ENCODE results near the gene SORCS2. TPM values are rescaled to one million over a fixed set of nuclear protein-coding genes. Genes with fewer than 3 reads are reported as not detected.
A peak's percentile ranks its signal among the peaks of the same experiment; 100 is the strongest.

The SORCS2 gene
- total RNA-seq, 1 experiment from 2014 or later = not detected

DNA sequence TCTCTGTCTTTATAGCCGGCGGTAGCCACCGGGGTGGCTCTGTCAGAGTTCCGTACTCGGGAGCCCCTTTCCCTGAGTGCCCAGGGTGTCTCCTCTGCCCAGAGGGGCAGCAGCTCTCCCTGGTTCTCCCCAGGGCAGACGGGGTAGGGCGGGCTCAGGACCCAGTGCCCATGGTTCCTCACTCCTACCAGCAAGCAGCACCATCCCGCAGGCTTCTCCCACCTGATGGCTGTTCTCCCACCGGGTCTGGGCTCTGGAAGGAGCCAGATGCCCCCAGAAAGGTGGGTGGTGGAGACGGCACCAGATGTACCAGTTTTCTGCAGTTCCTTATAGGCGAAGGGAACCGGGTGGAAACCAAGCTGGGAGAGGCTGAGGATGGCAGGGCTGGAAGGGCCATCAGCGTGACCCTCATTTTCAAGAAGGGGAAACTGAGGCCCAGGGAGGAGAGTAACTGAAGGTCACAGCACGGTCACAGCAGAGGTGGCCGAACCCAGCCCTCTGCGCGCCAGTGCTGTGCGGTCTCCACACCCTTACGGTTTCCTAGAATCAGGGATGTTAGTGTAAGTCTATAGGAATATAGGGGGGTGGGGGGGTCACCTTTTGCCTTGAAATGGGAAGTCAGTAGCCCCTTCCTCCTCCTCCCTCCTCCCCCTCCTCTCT lies 548.7 kb downstream of the SORCS2 start:
- Mint-ChIP-seq H3K27me3 (ENCODE audit: insufficient read depth, unreplicated experiment) (no peaks in the 10 kb centered on the region), H3K9me3 (ENCODE audit: unreplicated experiment) (no peaks in the 10 kb centered on the region), H3K4me3 (ENCODE audit: unreplicated experiment) (no peak overlapping the region), H3K4me1 (ENCODE audit: insufficient read depth, unreplicated experiment) (peaks cover 9% of the 10 kb centered on the region), H3K27ac (ENCODE audit: low read depth, unreplicated experiment) (no peak overlapping the region), H3K36me3 (ENCODE audit: insufficient read depth, unreplicated experiment) (no peaks in the 10 kb centered on the region)
- intact Hi-C loops (cut with micrococcal nuclease) = no loop called here
- DNase-seq (ENCODE audit: unreplicated experiment) = no peak
- TF ChIP-seq, protein P1, sequence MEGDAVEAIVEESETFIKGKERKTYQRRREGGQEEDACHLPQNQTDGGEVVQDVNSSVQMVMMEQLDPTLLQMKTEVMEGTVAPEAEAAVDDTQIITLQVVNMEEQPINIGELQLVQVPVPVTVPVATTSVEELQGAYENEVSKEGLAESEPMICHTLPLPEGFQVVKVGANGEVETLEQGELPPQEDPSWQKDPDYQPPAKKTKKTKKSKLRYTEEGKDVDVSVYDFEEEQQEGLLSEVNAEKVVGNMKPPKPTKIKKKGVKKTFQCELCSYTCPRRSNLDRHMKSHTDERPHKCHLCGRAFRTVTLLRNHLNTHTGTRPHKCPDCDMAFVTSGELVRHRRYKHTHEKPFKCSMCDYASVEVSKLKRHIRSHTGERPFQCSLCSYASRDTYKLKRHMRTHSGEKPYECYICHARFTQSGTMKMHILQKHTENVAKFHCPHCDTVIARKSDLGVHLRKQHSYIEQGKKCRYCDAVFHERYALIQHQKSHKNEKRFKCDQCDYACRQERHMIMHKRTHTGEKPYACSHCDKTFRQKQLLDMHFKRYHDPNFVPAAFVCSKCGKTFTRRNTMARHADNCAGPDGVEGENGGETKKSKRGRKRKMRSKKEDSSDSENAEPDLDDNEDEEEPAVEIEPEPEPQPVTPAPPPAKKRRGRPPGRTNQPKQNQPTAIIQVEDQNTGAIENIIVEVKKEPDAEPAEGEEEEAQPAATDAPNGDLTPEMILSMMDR (IDR thresholded peaks at IDR 0.05; ENCODE audit: unreplicated experiment) = no peak
- BruUV-seq (replicated peaks) = no TSS peak
- POLR2A ChIA-PET = no interaction called here
- CTCF ChIA-PET = interaction anchor here (1.6 kb wide), 1 partner anchor 21 kb away, joined by 5 read pairs; no protein-coding TSS in a partner anchor

DNA sequence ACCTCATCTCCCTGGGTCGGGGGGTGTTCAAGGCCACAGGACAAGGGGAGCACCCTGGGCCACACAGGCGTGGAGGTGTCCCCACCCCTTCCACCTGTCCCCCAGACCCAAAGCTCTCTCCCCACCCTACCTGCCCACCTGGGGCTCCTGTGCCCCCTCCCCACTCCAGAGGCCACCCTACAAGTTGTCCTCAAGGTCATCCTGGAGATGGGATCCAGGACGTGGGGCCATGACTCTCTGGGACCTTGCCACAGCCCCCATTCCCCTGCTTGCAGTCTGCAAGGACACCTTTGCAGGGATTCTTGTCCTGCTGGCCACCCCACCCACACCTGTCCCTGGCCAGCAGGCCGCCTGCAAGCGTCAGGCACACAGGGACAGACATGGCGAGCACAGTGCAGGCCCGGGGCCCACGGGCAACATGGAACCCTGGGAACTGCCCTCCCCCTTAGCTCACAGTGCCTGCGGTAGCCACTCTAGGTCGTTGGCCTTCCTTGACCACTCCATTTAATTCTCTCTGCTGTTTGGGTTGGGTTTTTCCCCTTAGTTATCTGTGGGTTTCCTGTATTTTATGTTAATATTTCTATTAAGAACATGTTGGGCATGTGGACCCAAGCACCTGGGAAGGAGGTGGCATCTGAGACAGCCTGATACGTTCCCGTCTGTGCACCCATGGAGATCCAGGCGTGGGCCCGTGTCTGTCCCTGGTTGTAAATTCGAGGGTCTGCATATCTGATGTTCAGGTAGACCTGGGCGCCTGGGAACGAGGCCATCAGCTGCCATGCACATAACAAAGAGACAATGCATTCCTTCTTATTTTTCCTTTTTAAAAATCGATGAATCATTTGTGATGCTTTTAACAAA lies 549.8 kb downstream of the SORCS2 start:
- Mint-ChIP-seq H3K4me1 (ENCODE audit: insufficient read depth, unreplicated experiment) (peaks cover 9% of the 10 kb centered on the region), H3K27me3 (ENCODE audit: insufficient read depth, unreplicated experiment) (no peaks in the 10 kb centered on the region), H3K9me3 (ENCODE audit: unreplicated experiment) (no peaks in the 10 kb centered on the region), H3K4me3 (ENCODE audit: unreplicated experiment) (no peak overlapping the region), H3K27ac (ENCODE audit: low read depth, unreplicated experiment) (no peak overlapping the region), H3K36me3 (ENCODE audit: insufficient read depth, unreplicated experiment) (no peaks in the 10 kb centered on the region)
- intact Hi-C loops (cut with micrococcal nuclease) = no loop called here
- BruUV-seq (replicated peaks) = no TSS peak
- no peak for DNase-seq (ENCODE audit: unreplicated experiment)
- ChIA-PET POLR2A (no interaction called here), CTCF (interaction anchor here (0.7 to 1.6 kb wide), 2 partner anchors 22 to 34 kb away, joined by 3 to 5 read pairs; no protein-coding TSS in a partner anchor)
- TF ChIP-seq, protein P1 (IDR thresholded peaks at IDR 0.05; ENCODE audit: unreplicated experiment) = no peak

DNA sequence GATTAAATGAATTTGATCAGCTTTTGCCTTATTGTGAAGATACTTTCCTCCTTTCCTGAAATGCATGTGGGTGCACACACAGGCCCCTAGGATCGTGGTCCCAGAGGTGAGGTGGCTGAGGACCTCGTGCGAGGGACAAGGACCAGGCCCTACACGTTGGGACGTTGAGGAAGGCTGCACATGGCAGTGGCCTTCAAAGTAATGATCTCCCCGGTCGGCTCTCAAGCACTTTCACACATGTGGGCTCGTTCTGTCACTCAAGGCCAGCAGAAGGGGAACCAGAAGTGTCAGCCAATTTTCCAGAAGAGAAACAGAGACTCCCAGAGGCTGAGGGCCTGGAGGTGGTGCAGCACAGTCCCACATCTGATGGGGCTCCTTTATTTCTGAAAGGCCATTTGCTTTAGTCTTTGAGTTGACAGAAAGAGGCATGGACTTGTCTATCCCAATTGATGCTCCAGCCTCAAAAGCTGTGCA lies 550.5 kb downstream of the SORCS2 start:
- Mint-ChIP-seq H3K27me3 (ENCODE audit: insufficient read depth, unreplicated experiment) (no peaks in the 10 kb centered on the region), H3K4me3 (ENCODE audit: unreplicated experiment) (no peak overlapping the region), H3K36me3 (ENCODE audit: insufficient read depth, unreplicated experiment) (no peaks in the 10 kb centered on the region), H3K4me1 (ENCODE audit: insufficient read depth, unreplicated experiment) (peaks cover 9% of the 10 kb centered on the region), H3K9me3 (ENCODE audit: unreplicated experiment) (no peaks in the 10 kb centered on the region), H3K27ac (ENCODE audit: low read depth, unreplicated experiment) (no peak overlapping the region)
- no TSS peak for BruUV-seq (replicated peaks)
- TF ChIP-seq, protein P1 (IDR thresholded peaks at IDR 0.05; ENCODE audit: unreplicated experiment) = no peak
- intact Hi-C loops (cut with micrococcal nuclease) = no loop called here
- DNase-seq (ENCODE audit: unreplicated experiment) = no peak
- ChIA-PET POLR2A (no interaction called here), CTCF (no interaction called here)

DNA sequence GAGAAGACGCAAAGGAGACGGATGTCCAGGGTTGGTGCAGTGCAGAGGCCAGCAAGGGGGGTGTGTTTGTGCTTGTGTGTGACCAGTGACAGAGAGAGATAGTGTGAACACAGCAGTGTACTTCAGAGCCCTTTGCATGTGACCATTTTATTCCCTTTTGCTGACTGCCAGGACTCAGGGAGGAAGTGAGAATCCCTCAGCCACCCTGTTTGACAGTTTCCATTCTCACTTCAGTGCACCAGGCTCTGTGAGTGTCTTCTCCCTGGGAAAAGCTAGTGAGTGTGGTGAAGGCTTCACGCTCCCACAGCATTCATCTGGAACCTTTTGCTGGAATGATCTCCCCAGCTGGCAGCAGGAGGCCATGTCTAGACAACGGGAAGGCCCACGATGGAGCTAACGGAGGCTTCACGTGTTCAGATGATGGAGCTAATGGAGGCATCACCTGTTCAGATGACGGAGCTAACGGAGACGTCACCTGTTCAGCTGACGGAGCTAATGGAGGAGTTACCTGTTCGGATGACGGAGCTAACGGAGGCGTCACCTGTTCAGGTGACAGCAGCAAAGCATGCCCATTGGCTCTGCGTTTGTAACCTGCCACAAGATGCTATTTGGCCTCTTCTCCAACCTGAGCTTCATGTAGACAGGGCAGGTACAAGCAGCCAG lies 551.9 kb downstream of the SORCS2 start:
- Mint-ChIP-seq H3K27ac (ENCODE audit: low read depth, unreplicated experiment) (peak overlapping the region; percentile 5), H3K9me3 (ENCODE audit: unreplicated experiment) (no peaks in the 10 kb centered on the region), H3K27me3 (ENCODE audit: insufficient read depth, unreplicated experiment) (no peaks in the 10 kb centered on the region), H3K4me3 (ENCODE audit: unreplicated experiment) (no peak overlapping the region), H3K4me1 (ENCODE audit: insufficient read depth, unreplicated experiment) (peaks cover 15% of the 10 kb centered on the region), H3K36me3 (ENCODE audit: insufficient read depth, unreplicated experiment) (no peaks in the 10 kb centered on the region)
- POLR2A ChIA-PET = no interaction called here
- intact Hi-C loops (cut with micrococcal nuclease) = no loop called here
- BruUV-seq (replicated peaks) = no TSS peak
- TF ChIP-seq, protein P1 (IDR thresholded peaks at IDR 0.05; ENCODE audit: unreplicated experiment) = no peak
- CTCF ChIA-PET = interaction anchor here (0.5 to 0.9 kb wide), 3 partner anchors 243 to 665 kb away, joined by 3 to 6 read pairs (median 3); no protein-coding TSS in a partner anchor
- no peak for DNase-seq (ENCODE audit: unreplicated experiment)

Measured in MCF 10A (cell line).